Measurements from ENCODE around the gene CDC42EP2. TPM values are rescaled to one million over a fixed set of nuclear protein-coding genes. Genes with fewer than 3 reads are reported as not detected.

CDC42EP2 gene
- total and polyA plus RNA-seq, 2 of the 13 experiments (the other 11 are each of a cell fraction or from before 2014, with no cell fraction given), result 2.3 to 7.1 TPM

- TF ChIP-seq JDP2 (CRISPR knock-in tag; IDR thresholded peaks at IDR 0.05; ENCODE audit: borderline replicate concordance) (no peak), GFI1 (CRISPR knock-in tag; IDR thresholded peaks at IDR 0.05; ENCODE audit: borderline replicate concordance) (peak; percentile 16; the same call in 1 of the 2 replicates), PRDM15 (CRISPR knock-in tag; IDR thresholded peaks at IDR 0.05) (peak; percentile 25; the same call in 1 of the 2 replicates), CENPBD1 (CRISPR knock-in tag; IDR thresholded peaks at IDR 0.05; ENCODE audit: borderline replicate concordance, low read depth) (no peak), NFYC (CRISPR knock-in tag; IDR thresholded peaks at IDR 0.05) (no peak), SNAI1 (CRISPR knock-in tag; IDR thresholded peaks at IDR 0.05; ENCODE audit: borderline replicate concordance) (peak; percentile 37; the same call in 1 of the 2 replicates), ZNF883 (CRISPR knock-in tag; IDR thresholded peaks at IDR 0.05; ENCODE audit: not compliant biosample characterization) (no peak), ZNF337 (CRISPR knock-in tag; IDR thresholded peaks at IDR 0.05; ENCODE audit: borderline replicate concordance, low read depth) (no peak), DNMT3B (CRISPR knock-in tag; conservative IDR thresholded peaks at IDR 0.05) (no peak), CREB3 (CRISPR knock-in tag; IDR thresholded peaks at IDR 0.05) (0 out of 2 replicates have a peak, but pooled peaks have one; percentile 6), ATF5 (CRISPR knock-in tag; IDR thresholded peaks at IDR 0.05; ENCODE audit: low read depth) (no peak), ZNF484 (CRISPR knock-in tag; IDR thresholded peaks at IDR 0.05; ENCODE audit: borderline replicate concordance, low read depth) (no peak), THAP11 (CRISPR knock-in tag; IDR thresholded peaks at IDR 0.05) (peak; percentile 54; the same call in 1 of the 2 replicates), SAP130 (CRISPR knock-in tag; IDR thresholded peaks at IDR 0.05; ENCODE audit: low read depth) (peak; percentile 60), ZBED4 (CRISPR knock-in tag; IDR thresholded peaks at IDR 0.05; ENCODE audit: borderline replicate concordance) (no peak), IRF2 (CRISPR knock-in tag; IDR thresholded peaks at IDR 0.05) (no peak; the same call in 1 of the 2 replicates), SMYD3 (CRISPR knock-in tag; IDR thresholded peaks at IDR 0.05) (no peak), HHEX (CRISPR knock-in tag; IDR thresholded peaks at IDR 0.05) (no peak), TBX2 (CRISPR knock-in tag; IDR thresholded peaks at IDR 0.05; ENCODE audit: borderline replicate concordance) (no peak)
Measured at GRCh38 chr11:65315204-65315865, 669 bp downstream of the CDC42EP2 start (continued).
